Measurements from ENCODE around the gene REXO1. TPM values are rescaled to one million over a fixed set of nuclear protein-coding genes. Genes with fewer than 3 reads are reported as not detected.
A peak's percentile ranks its signal among the peaks of the same experiment; 100 is the strongest.

The REXO1 gene
- total and polyA plus RNA-seq, 2 of the 13 experiments (the other 11 are each of a cell fraction or from before 2014, with no cell fraction given), result 5.0 to 11.2 TPM

DNA sequence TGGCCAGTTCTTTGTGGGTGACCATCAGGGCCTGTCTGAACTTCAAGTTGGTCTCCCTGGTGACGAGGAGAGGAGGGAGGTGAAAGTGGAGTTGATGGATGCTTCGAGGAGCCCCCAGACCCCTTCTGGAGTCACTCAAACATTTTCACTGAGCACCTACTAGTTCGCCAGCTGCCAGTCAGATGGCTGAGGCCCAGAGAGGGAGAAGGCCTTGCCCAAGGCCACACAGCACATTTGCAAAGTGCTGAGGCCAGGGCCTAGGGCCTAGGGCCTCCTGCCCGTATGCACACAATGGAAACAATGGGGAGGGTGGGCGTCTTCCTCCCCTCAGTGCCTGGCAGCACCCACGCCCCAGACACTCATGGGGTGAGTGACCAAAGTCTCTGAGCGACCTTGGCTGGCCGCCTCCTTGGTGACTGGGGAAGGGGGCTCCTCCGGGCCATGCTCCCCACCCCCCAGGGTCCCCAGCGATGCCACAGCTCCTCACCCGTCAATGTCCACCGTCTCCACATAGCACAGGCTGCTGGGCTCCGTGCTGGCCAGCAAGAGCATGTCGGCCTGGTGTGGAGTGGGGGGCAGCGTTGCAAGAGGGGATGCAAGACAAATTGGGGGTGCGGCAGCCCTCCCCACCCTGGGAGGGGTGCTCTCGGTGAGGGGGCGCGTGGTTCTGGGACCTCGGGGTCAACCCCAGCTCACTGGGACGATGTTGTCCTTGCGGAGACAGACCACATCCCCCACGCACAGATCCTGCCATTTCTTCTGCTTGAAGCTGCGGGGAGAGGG lies 42.7 kb downstream of the REXO1 start:
- ATAC-seq, result no peak
- no peak for DNase-seq (ENCODE audit: low spot score)
- no peak for FAIRE-seq

DNA sequence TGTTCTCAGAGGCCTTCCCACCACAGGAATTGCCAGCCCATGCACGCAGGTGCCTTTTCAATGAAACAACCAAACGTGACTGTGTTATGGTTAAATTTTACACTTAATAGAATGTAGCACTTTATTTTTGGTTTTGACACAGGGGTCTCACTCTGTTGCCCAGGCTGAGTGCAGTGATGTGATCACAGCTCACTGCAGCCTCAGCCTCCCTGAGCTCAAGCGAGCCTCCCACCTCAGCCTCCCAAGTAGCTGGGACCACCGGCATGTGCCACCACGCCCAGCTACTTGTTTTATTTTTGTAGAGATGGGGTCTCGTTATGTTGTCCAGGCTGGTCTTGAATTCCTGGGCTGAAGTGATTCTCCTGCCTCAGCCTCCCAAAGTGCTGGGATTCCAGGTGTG lies 43.4 kb downstream of the REXO1 start:
- Histone ChIP-seq H3K4me2 (ENCODE audit: low read depth, low read length) (no peak overlapping the region), H3K36me3 (replicated peaks in 1 of 2; ENCODE audit: control insufficient read depth in 1 of 2, insufficient read depth in 2 of 2, low read length in 2 of 2) (no peaks in the 10 kb centered on the region), H3K79me2 (ENCODE audit: insufficient read depth, low read length) (no peaks in the 10 kb centered on the region), H3K27ac (ENCODE audit: extremely low read length, insufficient read depth, low read length) (no peak overlapping the region), H2AFZ (ENCODE audit: low read length) (no peak overlapping the region), H3K4me1 (ENCODE audit: insufficient read depth, low read length) (no peaks in the 10 kb centered on the region), H4K20me1 (ENCODE audit: insufficient read depth, low read length) (no peaks in the 10 kb centered on the region), H3K9me3 (ENCODE audit: low read length) (no peaks in the 10 kb centered on the region), H3K27me3 (ENCODE audit: control insufficient read depth in 1 of 2, insufficient read depth in 2 of 2, low read length in 2 of 2) (no peaks in the 10 kb centered on the region), H3K9ac (ENCODE audit: insufficient read depth, low read depth, low read length) (no peak overlapping the region), H3K4me3 (replicated peaks in 1 of 3; ENCODE audit: insufficient read depth in 1 of 3, low read depth in 2 of 3, low read length in 3 of 3) (no peak overlapping the region)
- DNase-seq (ENCODE audit: low spot score) (no peak), ATAC-seq (no peak), FAIRE-seq (no peak)
- intact Hi-C loops (cut with micrococcal nuclease; ENCODE audit: unreplicated experiment) (no loop called here), in situ Hi-C loops (cut with HindIII; ENCODE audit: extremely low pct_ligation_motif_present, low pct_unique_long_range_greater_than_20kb) (no loop called here)
- ChIA-PET CTCF (ENCODE audit: low intra/inter-chr PET ratio, low total read pairs) (no interaction called here), POLR2A (no interaction called here)
- 96% methylated on average over 6 of the region's 6 CpGs for WGBS (ENCODE audit: low lambda C conversion rate)
- BruUV-seq (replicated peaks), result no TSS peak
- TF ChIP-seq ZSCAN29 (CRISPR knock-in tag; conservative IDR thresholded peaks at IDR 0.05), result no peak
- no peak for TF ChIP-seq ZNF670 (CRISPR knock-in tag; IDR thresholded peaks at IDR 0.05; ENCODE audit: borderline replicate concordance)
- no peak for TF ChIP-seq POGZ (CRISPR knock-in tag; IDR thresholded peaks at IDR 0.05)
- no peak for TF ChIP-seq PCBP1 (IDR thresholded peaks at IDR 0.05; ENCODE audit: borderline replicate concordance, low read depth, low read length)
- TF ChIP-seq, protein P1, sequence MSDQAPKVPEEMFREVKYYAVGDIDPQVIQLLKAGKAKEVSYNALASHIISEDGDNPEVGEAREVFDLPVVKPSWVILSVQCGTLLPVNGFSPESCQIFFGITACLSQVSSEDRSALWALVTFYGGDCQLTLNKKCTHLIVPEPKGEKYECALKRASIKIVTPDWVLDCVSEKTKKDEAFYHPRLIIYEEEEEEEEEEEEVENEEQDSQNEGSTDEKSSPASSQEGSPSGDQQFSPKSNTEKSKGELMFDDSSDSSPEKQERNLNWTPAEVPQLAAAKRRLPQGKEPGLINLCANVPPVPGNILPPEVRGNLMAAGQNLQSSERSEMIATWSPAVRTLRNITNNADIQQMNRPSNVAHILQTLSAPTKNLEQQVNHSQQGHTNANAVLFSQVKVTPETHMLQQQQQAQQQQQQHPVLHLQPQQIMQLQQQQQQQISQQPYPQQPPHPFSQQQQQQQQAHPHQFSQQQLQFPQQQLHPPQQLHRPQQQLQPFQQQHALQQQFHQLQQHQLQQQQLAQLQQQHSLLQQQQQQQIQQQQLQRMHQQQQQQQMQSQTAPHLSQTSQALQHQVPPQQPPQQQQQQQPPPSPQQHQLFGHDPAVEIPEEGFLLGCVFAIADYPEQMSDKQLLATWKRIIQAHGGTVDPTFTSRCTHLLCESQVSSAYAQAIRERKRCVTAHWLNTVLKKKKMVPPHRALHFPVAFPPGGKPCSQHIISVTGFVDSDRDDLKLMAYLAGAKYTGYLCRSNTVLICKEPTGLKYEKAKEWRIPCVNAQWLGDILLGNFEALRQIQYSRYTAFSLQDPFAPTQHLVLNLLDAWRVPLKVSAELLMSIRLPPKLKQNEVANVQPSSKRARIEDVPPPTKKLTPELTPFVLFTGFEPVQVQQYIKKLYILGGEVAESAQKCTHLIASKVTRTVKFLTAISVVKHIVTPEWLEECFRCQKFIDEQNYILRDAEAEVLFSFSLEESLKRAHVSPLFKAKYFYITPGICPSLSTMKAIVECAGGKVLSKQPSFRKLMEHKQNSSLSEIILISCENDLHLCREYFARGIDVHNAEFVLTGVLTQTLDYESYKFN (CRISPR knock-in tag; conservative IDR thresholded peaks at IDR 0.05), result no peak
- TF ChIP-seq ZZZ3 (CRISPR knock-in tag; IDR thresholded peaks at IDR 0.05; ENCODE audit: borderline replicate concordance), result no peak
- TF ChIP-seq ZNF326 (CRISPR knock-in tag; IDR thresholded peaks at IDR 0.05; ENCODE audit: borderline replicate concordance), result no peak
- TF ChIP-seq ZNF660 (CRISPR knock-in tag; IDR thresholded peaks at IDR 0.05; ENCODE audit: borderline replicate concordance, low read depth), result no peak
- no peak for TF ChIP-seq SP1 (IDR thresholded peaks at IDR 0.05)
- no peak for TF ChIP-seq SP1 (CRISPR knock-in tag; IDR thresholded peaks at IDR 0.05)

More for the DNA sequence above, 42.7 kb downstream of the REXO1 start:
- Histone ChIP-seq H4K20me1 (ENCODE audit: insufficient read depth, low read length) (no peaks in the 10 kb centered on the region), H3K79me2 (ENCODE audit: insufficient read depth, low read length) (no peaks in the 10 kb centered on the region), H3K27ac (ENCODE audit: extremely low read length, insufficient read depth, low read length) (no peak overlapping the region), H2AFZ (ENCODE audit: low read length) (no peak overlapping the region), H3K9me3 (ENCODE audit: low read length) (no peaks in the 10 kb centered on the region), H3K9ac (ENCODE audit: insufficient read depth, low read depth, low read length) (no peak overlapping the region), H3K4me3 (replicated peaks in 1 of 3; ENCODE audit: insufficient read depth in 1 of 3, low read depth in 2 of 3, low read length in 3 of 3) (no peak overlapping the region), H3K4me1 (ENCODE audit: insufficient read depth, low read length) (no peaks in the 10 kb centered on the region), H3K4me2 (ENCODE audit: low read depth, low read length) (no peak overlapping the region), H3K27me3 (ENCODE audit: control insufficient read depth in 1 of 2, insufficient read depth in 2 of 2, low read length in 2 of 2) (no peaks in the 10 kb centered on the region; a peak in 1 of 5 replicates), H3K36me3 (replicated peaks in 1 of 2; ENCODE audit: control insufficient read depth in 1 of 2, insufficient read depth in 2 of 2, low read length in 2 of 2) (no peaks in the 10 kb centered on the region)
- POLR2A ChIA-PET, result no interaction called here
- TF ChIP-seq ZNF768 (CRISPR knock-in tag; IDR thresholded peaks at IDR 0.05), result peak; percentile 95
- no peak for TF ChIP-seq ZNF337 (CRISPR knock-in tag; IDR thresholded peaks at IDR 0.05; ENCODE audit: borderline replicate concordance, low read depth)
- in situ Hi-C loops (cut with HindIII; ENCODE audit: extremely low pct_ligation_motif_present, low pct_unique_long_range_greater_than_20kb) (no loop called here), intact Hi-C loops (cut with micrococcal nuclease; ENCODE audit: unreplicated experiment) (no loop called here)
- BruUV-seq (replicated peaks), result no TSS peak
- 92% methylated on average over 15 of the region's 24 CpGs for WGBS (ENCODE audit: low lambda C conversion rate)
- CTCF ChIA-PET (ENCODE audit: low intra/inter-chr PET ratio, low total read pairs), result no interaction called here

Data from HepG2 (cell line).